ENCODE results near the gene RASGEF1C. TPM values are rescaled to one million over a fixed set of nuclear protein-coding genes. Genes with fewer than 3 reads are reported as not detected.

The RASGEF1C gene
- total RNA-seq, 2 donors from 2014 or later, result not detected

GRCh38 chr5:180138214-180138975, 70.6 kb downstream of the RASGEF1C start:
- DNase-seq (ENCODE audit: low spot score), result no peak
- H3K4me3 ChIP-seq, result no peak overlapping the region
- no peaks in the 10 kb centered on the region for H3K4me1 ChIP-seq (ENCODE audit: control insufficient read depth in 1 of 2, low read depth in 2 of 2)
- TF ChIP-seq CTCF (IDR thresholded peaks at IDR 0.05), result no peak
- no peaks in the 10 kb centered on the region for H3K9me3 ChIP-seq
- H3K36me3 ChIP-seq, result no peaks in the 10 kb centered on the region
- ATAC-seq (ENCODE audit: insufficient number of reproducible peaks, low FRiP score, low read depth), result no peak
- no peaks in the 10 kb centered on the region for H3K27me3 ChIP-seq (replicated peaks; ENCODE audit: insufficient read depth)
- H3K27ac ChIP-seq, result no peak overlapping the region

- no peak for TF ChIP-seq CTCF (IDR thresholded peaks at IDR 0.05)
- Histone ChIP-seq H3K4me3 (no peak overlapping the region), H3K27me3 (replicated peaks; ENCODE audit: insufficient read depth) (no peaks in the 10 kb centered on the region), H3K27ac (no peak overlapping the region), H3K36me3 (no peaks in the 10 kb centered on the region), H3K4me1 (ENCODE audit: control insufficient read depth in 1 of 2, low read depth in 2 of 2) (no peaks in the 10 kb centered on the region), H3K9me3 (no peaks in the 10 kb centered on the region)
- no peak for ATAC-seq (ENCODE audit: insufficient number of reproducible peaks, low FRiP score, low read depth)
- DNase-seq (ENCODE audit: low spot score), result no peak
Measured at GRCh38 chr5:180137401-180138213, 71.4 kb downstream of the RASGEF1C start.

GRCh38 chr5:180136630-180137381, 72.2 kb downstream of the RASGEF1C start:
- ATAC-seq (ENCODE audit: insufficient number of reproducible peaks, low FRiP score, low read depth) (no peak), DNase-seq (ENCODE audit: low spot score) (no peak)
- no peak for TF ChIP-seq CTCF (IDR thresholded peaks at IDR 0.05)
- no peaks in the 10 kb centered on the region for H3K27me3 ChIP-seq (replicated peaks; ENCODE audit: insufficient read depth)
- no peaks in the 10 kb centered on the region for H3K4me1 ChIP-seq (ENCODE audit: control insufficient read depth in 1 of 2, low read depth in 2 of 2)
- H3K4me3 ChIP-seq, result no peak overlapping the region
- no peaks in the 10 kb centered on the region for H3K9me3 ChIP-seq
- no peaks in the 10 kb centered on the region for H3K36me3 ChIP-seq
- H3K27ac ChIP-seq, result no peak overlapping the region

GRCh38 chr5:180135967-180136629, 72.9 kb downstream of the RASGEF1C start:
- no peak for TF ChIP-seq CTCF (IDR thresholded peaks at IDR 0.05)
- Histone ChIP-seq H3K27ac (no peak overlapping the region), H3K36me3 (no peaks in the 10 kb centered on the region), H3K9me3 (no peaks in the 10 kb centered on the region), H3K4me1 (ENCODE audit: control insufficient read depth in 1 of 2, low read depth in 2 of 2) (no peaks in the 10 kb centered on the region), H3K4me3 (no peak overlapping the region), H3K27me3 (replicated peaks; ENCODE audit: insufficient read depth) (no peaks in the 10 kb centered on the region)
- ATAC-seq (ENCODE audit: insufficient number of reproducible peaks, low FRiP score, low read depth) (no peak), DNase-seq (ENCODE audit: low spot score) (no peak)
